Measurements from ENCODE around the gene A1CF. TPM values are rescaled to one million over a fixed set of nuclear protein-coding genes. Genes with fewer than 3 reads are reported as not detected.
"Not testable (repeated sequence)": the region's sequence is repeated elsewhere in the genome, so short reads cannot be mapped to it uniquely, and the experiment has no call there.

A1CF gene
- total and polyA plus RNA-seq, 11 donors, result 0.03 to 0.08 TPM; not detected in 9

DNA sequence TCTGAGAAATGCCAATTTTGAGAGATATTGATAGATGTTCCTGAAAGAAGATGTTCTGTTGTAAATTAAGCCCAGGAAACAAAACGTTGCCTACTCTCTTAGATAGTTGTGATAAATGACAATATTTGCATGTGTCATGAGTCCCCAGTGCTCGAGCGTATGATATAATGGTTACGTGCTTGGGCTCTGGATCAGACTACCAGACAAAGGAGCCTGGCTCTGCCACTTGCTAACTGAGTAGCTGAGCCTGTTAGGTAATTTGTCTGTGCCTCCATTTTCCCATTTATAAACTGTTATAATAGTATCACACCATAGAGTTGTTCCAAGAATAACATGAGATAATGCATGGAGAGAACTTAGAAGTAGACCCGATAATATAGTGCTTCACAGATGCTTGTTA is 1.8 kb downstream of the A1CF start:
- WGBS, 4 donors, result 38 to 45% (median 41%) methylated on average over 5 of the region's 5 CpGs
- H3K27ac ChIP-seq, result no peak overlapping the region
- no peaks in the 10 kb centered on the region for H3K4me1 ChIP-seq
- no peaks in the 10 kb centered on the region for H3K36me3 ChIP-seq
- DNase-seq (no peak), ATAC-seq (no peak)
- H3K9me3 ChIP-seq, result no peaks in the 10 kb centered on the region
- H3K4me3 ChIP-seq, result no peak overlapping the region
- TF ChIP-seq POLR2A (IDR thresholded peaks at IDR 0.05), result no peak
- TF ChIP-seq, protein P1, sequence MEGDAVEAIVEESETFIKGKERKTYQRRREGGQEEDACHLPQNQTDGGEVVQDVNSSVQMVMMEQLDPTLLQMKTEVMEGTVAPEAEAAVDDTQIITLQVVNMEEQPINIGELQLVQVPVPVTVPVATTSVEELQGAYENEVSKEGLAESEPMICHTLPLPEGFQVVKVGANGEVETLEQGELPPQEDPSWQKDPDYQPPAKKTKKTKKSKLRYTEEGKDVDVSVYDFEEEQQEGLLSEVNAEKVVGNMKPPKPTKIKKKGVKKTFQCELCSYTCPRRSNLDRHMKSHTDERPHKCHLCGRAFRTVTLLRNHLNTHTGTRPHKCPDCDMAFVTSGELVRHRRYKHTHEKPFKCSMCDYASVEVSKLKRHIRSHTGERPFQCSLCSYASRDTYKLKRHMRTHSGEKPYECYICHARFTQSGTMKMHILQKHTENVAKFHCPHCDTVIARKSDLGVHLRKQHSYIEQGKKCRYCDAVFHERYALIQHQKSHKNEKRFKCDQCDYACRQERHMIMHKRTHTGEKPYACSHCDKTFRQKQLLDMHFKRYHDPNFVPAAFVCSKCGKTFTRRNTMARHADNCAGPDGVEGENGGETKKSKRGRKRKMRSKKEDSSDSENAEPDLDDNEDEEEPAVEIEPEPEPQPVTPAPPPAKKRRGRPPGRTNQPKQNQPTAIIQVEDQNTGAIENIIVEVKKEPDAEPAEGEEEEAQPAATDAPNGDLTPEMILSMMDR (IDR thresholded peaks at IDR 0.05), result no peak
- intact Hi-C loops (cut with DNase I), result no loop called here
- peaks cover 0 to 6% (median 0%) of the 10 kb centered on the region in 9 donors for H3K27me3 ChIP-seq

- peaks cover 0 to 6% (median 0%) of the 10 kb centered on the region in 9 donors for H3K27me3 ChIP-seq
- intact Hi-C loops (cut with DNase I), result no loop called here
- TF ChIP-seq, protein P1 (IDR thresholded peaks at IDR 0.05), result no peak
- no peak for TF ChIP-seq POLR2A (IDR thresholded peaks at IDR 0.05)
- no peaks in the 10 kb centered on the region for H3K36me3 ChIP-seq
- no peak overlapping the region for H3K27ac ChIP-seq
- DNase-seq (no peak), ATAC-seq (no peak)
- WGBS, 4 donors, result 48 to 87% (median 69%) methylated on average over 2 of the region's 2 CpGs
- no peaks in the 10 kb centered on the region for H3K9me3 ChIP-seq
- no peaks in the 10 kb centered on the region for H3K4me1 ChIP-seq
- no peak overlapping the region for H3K4me3 ChIP-seq
Observed at GRCh38 chr10:50882540-50882983, 2.9 kb downstream of the A1CF start.

- H3K4me1 ChIP-seq; H3K27ac ChIP-seq; H3K9me3 ChIP-seq; ATAC-seq; H3K36me3 ChIP-seq; intact Hi-C loops (cut with DNase I); H3K4me3 ChIP-seq; DNase-seq; H3K27me3 ChIP-seq: not testable (repeated sequence)
- WGBS, 4 donors, result 91 to 93% (median 92%) methylated on average over 10 of the region's 10 CpGs
Observed at GRCh38 chr10:50881046-50881445, 4.4 kb downstream of the A1CF start.

DNA sequence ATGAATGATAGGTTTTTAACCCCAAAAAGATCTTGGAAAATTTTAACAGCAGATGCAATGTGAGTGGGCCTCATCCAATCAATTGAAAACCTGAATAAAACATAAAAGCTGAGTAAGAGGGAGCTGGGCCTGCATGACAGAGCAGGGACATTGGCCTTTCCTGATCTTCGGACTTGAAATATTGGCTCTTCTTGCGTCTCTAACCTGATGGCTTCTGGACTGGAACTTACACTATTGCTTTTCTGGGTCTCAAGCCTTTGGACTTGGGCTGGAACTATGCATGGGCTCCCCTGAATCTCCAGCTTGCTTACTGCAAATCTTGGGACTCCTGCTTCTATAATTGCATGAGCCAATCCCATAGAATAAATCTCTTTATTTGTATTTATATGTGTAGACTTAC is 9.0 kb downstream of the A1CF start:
- Histone ChIP-seq H3K9me3 (no peaks in the 10 kb centered on the region), H3K36me3 (no peaks in the 10 kb centered on the region), H3K4me1 (no peaks in the 10 kb centered on the region), H3K4me3 (no peak overlapping the region), H3K27me3 (peaks cover 0 to 4% (median 0%) of the 10 kb centered on the region in 9 donors), H3K27ac (no peak overlapping the region)
- TF ChIP-seq POLR2A (IDR thresholded peaks at IDR 0.05), result no peak
- TF ChIP-seq, protein P1 (IDR thresholded peaks at IDR 0.05), result no peak
- ATAC-seq, result no peak
- intact Hi-C loops (cut with DNase I), result no loop called here
- DNase-seq, result no peak
- 84 to 95% (median 91%) methylated on average over 2 of the region's 2 CpGs for WGBS, 4 donors

DNA sequence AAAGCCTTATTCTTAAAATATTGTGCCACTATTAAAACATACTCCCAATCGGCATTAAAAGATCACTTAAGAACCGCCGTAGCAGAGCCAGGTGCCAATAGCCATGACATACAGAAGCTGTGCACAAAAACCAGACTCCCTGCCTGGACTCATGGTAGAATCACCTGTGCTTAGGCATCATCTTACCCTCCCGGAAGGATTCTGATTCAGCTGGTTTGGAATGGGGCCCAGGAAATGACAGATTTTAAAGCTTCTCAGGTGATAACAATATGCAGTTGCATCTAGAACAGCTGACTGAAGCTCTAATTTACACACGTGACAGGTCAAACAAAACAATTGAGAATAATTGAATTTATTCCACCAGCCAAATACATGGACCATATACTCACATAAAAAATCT is 10.7 kb downstream of the A1CF start:
- ATAC-seq (no peak), DNase-seq (no peak)
- Histone ChIP-seq H3K27me3 (peaks cover 0 to 5% (median 0%) of the 10 kb centered on the region in 9 donors), H3K27ac (no peak overlapping the region), H3K36me3 (no peaks in the 10 kb centered on the region), H3K9me3 (no peaks in the 10 kb centered on the region), H3K4me1 (no peaks in the 10 kb centered on the region), H3K4me3 (no peak overlapping the region)
- 70 to 79% (median 76%) methylated on average over 5 of the region's 5 CpGs for WGBS, 4 donors
- no peak for TF ChIP-seq POLR2A (IDR thresholded peaks at IDR 0.05)
- TF ChIP-seq, protein P1 (IDR thresholded peaks at IDR 0.05), result no peak
- intact Hi-C loops (cut with DNase I), result no loop called here
